Anterior cingulate cortex (tissue), 58 donors: Measurements from ENCODE around the gene TPPP2.

Experiments
- DNase-seq, 58 donors: peaks; one replicate each; lab custom pipeline; 2025; lab: John Stamatoyannopoulos, UW

TPPP2 gene

DNA sequence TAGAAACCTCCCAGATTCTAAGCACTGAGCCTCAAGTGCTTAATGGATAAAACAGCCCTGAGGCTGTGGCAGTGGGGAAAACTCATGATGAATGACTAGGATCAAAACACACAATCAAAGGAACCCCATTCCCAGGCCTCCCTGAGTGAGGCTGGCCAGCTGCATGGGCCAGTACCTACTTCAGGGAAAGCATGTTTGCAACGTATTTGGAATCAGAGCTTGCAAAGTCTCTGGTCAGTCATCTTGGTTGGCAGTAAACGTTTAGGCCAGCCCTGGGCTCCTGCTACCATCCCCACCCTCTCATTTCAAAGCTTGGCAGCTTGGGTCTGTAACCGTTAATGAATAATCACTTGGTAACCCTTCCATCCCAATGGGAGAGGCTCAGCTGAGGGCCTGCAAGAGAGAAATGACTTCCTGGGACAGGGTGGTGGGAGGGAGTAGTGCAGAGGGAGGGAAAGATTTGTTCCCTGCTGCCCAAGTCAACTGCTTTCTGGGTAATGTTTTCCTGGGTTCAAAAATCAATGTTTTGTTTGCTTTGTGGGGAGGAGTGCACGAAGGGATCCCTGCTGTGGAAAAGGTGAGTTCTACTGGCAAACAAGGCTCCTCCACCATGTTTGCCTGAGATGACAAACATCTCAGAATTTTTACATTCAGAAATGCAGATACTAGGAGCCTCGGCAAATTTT, 25.6 kb downstream of the TPPP2 start:
- DNase-seq, result no peak

GRCh38 chr14:21056520-21057163, 26.6 kb downstream of the TPPP2 start:
- no peak for DNase-seq

GRCh38 chr14:21057803-21058675, 28.0 kb downstream of the TPPP2 start, which contains the start of gene RNASE8:
TSS of gene RNASE8 (plus strand) at chr14:21057822. CDS start at chr14:21057893, 71 bp downstream.
- DNase-seq, result no peak

DNA sequence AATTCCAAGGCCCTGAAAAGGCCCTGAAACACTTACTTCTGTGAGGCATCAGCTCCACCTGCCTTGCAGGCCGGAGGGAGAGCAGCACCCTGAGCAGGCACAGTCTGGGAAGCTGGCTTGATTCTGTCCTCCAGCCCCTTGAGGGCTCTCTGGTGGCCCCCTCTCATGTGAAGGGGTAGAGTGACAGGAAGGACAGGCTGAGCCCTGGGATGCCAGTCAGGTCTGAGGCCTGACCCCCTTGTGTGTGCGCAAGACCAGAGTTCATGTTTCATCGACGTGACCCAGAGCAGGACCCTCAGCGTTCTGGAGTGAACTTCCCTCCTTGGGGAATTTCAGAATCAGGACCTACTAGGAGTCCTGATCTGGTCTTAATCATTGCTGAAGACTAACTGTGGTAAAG, 28.9 kb downstream of the TPPP2 start:
- DNase-seq, result no peak

GRCh38 chr14:21059842-21060613, 30.0 kb downstream of the TPPP2 start:
- DNase-seq, result peak in 9 of 58 donors; percentile 6 to 36 (median 11)

GRCh38 chr14:21060614-21061346, 30.8 kb downstream of the TPPP2 start:
- no peak for DNase-seq

DNA sequence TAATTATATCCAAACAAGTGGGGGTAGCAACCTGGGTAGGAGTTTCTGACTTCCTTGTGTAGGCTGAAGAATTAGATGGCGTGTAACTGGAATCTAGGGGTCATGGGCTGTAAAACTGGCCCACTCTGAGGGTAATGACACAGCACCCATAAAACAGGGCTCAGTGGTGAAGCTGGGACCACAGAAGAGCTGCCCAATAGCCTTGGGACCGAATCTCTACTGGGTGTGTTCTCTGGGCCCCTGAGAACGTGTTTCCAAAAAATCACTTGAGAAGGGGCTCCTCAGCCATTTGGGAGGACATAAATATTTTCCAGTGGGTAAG, 31.3 kb downstream of the TPPP2 start:
- no peak for DNase-seq

DNA sequence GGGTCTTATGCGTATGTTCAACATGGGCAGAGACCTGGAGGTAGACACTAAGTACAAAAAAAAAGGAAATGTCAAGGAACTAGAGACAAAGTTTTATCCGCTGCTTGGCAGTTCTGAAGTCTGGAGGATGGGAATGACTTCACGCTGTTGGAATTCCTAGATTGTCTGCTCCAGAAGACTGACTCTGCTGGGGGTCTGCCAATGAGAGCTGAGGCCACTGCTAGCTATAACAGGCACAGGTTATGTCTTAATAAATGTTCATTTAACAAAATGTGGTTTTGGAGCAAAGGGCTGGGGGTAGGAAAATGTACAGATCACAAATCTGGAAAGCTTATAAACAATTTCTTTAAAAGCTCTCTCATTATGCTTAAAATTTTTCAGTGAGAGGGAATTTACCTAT, 33.5 kb downstream of the TPPP2 start:
- DNase-seq, result no peak

- no peak for DNase-seq
These were observed 37.0 kb downstream of the TPPP2 start for GRCh38 chr14:21066882-21067502.

GRCh38 chr14:21068521-21069387, 38.7 kb downstream of the TPPP2 start:
- DNase-seq, result peak in 45 of 58 donors; percentile 6 to 56 (median 34)

GRCh38 chr14:21069388-21070082, 39.5 kb downstream of the TPPP2 start:
- DNase-seq, result peak in 51 of 58 donors; percentile 18 to 77 (median 59)

DNA sequence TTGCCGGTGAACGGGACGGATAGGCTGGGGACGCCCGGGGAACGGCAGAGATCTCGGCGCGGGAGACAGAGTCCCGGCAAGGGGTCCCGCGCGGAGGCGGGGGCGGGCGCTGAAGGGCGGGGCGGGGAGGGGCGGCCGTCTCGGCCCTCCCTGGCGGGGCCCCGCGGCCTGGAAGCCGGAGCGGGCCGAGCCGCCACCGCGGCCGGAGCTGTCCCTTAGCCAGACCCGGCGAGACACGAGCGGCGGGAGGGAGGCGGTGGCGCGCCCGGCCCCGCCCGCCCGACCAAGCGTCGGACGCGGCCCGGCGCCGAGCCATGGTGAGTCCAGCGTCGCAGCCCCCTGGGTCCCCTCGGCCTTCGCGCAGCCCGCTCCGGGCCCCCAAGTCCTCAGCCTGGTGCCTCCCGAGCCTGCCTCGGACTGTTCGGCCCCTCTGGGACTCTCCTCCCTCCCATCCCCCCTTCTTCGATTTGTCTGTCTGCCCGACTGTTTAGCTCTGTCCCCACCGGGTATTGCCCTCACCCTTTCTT, 40.1 kb downstream of the TPPP2 start, which contains the start of gene ARHGEF40:
ARHGEF40 (plus strand) TSS at position 222 of the 527 bp plus-strand sequence; CDS start at position 315, 93 bp downstream.
- peak in 52 of 58 donors; percentile 26 to 82 (median 62) for DNase-seq

- peak in 34 of 58 donors; percentile 23 to 75 (median 52) for DNase-seq
These were observed 40.7 kb downstream of the TPPP2 start for GRCh38 chr14:21070610-21071224.

DNA sequence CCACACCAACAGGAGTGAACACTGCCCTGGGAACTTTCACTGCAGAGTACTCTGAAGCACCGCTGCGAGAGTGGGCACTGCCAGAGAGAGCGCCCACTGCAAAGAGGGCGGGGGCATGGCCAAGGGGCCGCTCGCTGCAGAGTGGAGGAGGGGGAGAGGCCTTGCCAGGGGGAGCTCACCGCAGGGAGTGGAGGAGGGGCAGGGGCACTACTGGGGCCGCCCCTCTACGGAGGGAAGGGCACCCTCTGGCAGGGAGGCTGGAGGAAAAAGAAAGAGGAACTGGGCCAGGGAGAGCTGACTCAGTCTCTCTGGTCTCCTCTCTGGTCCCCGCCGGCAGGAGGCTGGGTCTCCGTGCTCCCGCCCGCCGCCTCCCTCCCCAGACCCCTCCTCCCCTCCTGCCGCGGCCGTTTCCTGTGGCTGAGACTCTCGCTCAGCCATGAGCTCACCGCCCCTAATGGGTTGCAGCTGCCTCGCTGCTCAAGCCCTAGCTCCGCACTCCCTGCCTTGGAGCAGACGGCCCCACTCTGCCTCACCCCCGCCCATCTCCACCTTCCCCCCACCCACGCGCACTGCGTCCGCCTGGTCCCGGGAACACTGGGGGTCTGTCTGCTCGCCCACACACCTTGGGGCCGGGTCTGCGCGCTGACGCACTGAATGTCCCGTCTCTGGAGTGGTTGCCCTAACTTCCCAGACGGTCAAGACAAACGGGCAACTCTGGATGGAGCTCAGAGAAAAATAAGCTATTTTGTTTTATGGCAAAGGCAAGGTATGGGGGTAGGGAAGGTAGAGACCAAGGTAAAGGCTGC, 41.4 kb downstream of the TPPP2 start:
- DNase-seq, result peak in 55 of 58 donors; percentile 15 to 86 (median 68)

GRCh38 chr14:21072031-21072473, 42.0 kb downstream of the TPPP2 start:
- DNase-seq, result peak in 5 of 58 donors; percentile 8 to 35 (median 17)
